ENCODE results near the gene KLRC1. TPM values are rescaled to one million over a fixed set of nuclear protein-coding genes. Genes with fewer than 3 reads are reported as not detected.
"Not testable (repeated sequence)": the region's sequence is repeated elsewhere in the genome, so short reads cannot be mapped to it uniquely, and the experiment has no call there.

The KLRC1 gene
- total and polyA plus RNA-seq, 3 experiments from 2014 or later = 12.9 to 65.1 (median 13.7) TPM

- H3K27me3 Mint-ChIP-seq; H3K4me3 ChIP-seq (ENCODE audit: low read length); H3K27me3 ChIP-seq (ENCODE audit: insufficient read depth, low read length, poor library complexity, severe bottlenecking); H3K27ac ChIP-seq (ENCODE audit: low read depth, low read length); H3K4me1 Mint-ChIP-seq; H3K36me3 Mint-ChIP-seq; H3K4me3 Mint-ChIP-seq; DNase-seq; H3K9me3 Mint-ChIP-seq; H3K9me3 ChIP-seq (ENCODE audit: low read length); POLR2A ChIA-PET; H3K36me3 ChIP-seq (ENCODE audit: insufficient read depth, low read length); CTCF ChIA-PET; H3K4me1 ChIP-seq (ENCODE audit: insufficient read depth, low read length): not testable (repeated sequence)
- peak overlapping the region in 1 of 8 donors; percentile 47 for H3K27ac Mint-ChIP-seq
Observed at GRCh38 chr12:10441144-10441543, 12.0 kb downstream of the KLRC1 start.

- H3K4me3 ChIP-seq (ENCODE audit: low read length); H3K27ac ChIP-seq (ENCODE audit: low read depth, low read length); H3K27ac Mint-ChIP-seq; H3K4me3 Mint-ChIP-seq; H3K4me1 Mint-ChIP-seq; H3K9me3 ChIP-seq (ENCODE audit: low read length); H3K4me1 ChIP-seq (ENCODE audit: insufficient read depth, low read length); CTCF ChIA-PET; H3K27me3 ChIP-seq (ENCODE audit: insufficient read depth, low read length, poor library complexity, severe bottlenecking); H3K36me3 Mint-ChIP-seq; DNase-seq; POLR2A ChIA-PET; H3K36me3 ChIP-seq (ENCODE audit: insufficient read depth, low read length); H3K9me3 Mint-ChIP-seq; H3K27me3 Mint-ChIP-seq: not testable (repeated sequence)
Observed at GRCh38 chr12:10439608-10440274, 13.4 kb downstream of the KLRC1 start.

- H3K9me3 ChIP-seq (ENCODE audit: low read length); DNase-seq; H3K27me3 ChIP-seq (ENCODE audit: insufficient read depth, low read length, poor library complexity, severe bottlenecking); H3K36me3 ChIP-seq (ENCODE audit: insufficient read depth, low read length); H3K36me3 Mint-ChIP-seq; H3K4me1 Mint-ChIP-seq; H3K27ac ChIP-seq (ENCODE audit: low read depth, low read length); POLR2A ChIA-PET; H3K4me3 ChIP-seq (ENCODE audit: low read length); H3K27ac Mint-ChIP-seq; H3K27me3 Mint-ChIP-seq; H3K4me3 Mint-ChIP-seq; H3K4me1 ChIP-seq (ENCODE audit: insufficient read depth, low read length); H3K9me3 Mint-ChIP-seq; CTCF ChIA-PET: not testable (repeated sequence)
Observed at GRCh38 chr12:10437601-10438000, 15.6 kb downstream of the KLRC1 start.

- H3K36me3 ChIP-seq (ENCODE audit: insufficient read depth, low read length); H3K27me3 Mint-ChIP-seq; H3K9me3 Mint-ChIP-seq; H3K4me1 ChIP-seq (ENCODE audit: insufficient read depth, low read length); H3K36me3 Mint-ChIP-seq; H3K27ac ChIP-seq (ENCODE audit: low read depth, low read length); CTCF ChIA-PET; H3K9me3 ChIP-seq (ENCODE audit: low read length); H3K4me1 Mint-ChIP-seq; H3K27me3 ChIP-seq (ENCODE audit: insufficient read depth, low read length, poor library complexity, severe bottlenecking); H3K4me3 ChIP-seq (ENCODE audit: low read length); POLR2A ChIA-PET: not testable (repeated sequence)
- peak in 1 of 5 donors; percentile 26 for DNase-seq
- H3K27ac Mint-ChIP-seq = peak within 1 kb of the TSS in 1 of 8 donors; percentile 34
- peak within 1 kb of the TSS in 6 of 7 donors; percentile 3 to 75 (median 60) for H3K4me3 Mint-ChIP-seq
Observed at GRCh38 chr12:10435816-10436215, 17.4 kb downstream of the KLRC1 start, which contains the start of gene KLRC2. TSS of gene KLRC2 (minus strand) at chr12:10436010. CDS start at chr12:10435986, 24 bp downstream.

GRCh38 chr12:10430623-10431022, 22.6 kb downstream of the KLRC1 start:
- H3K27ac ChIP-seq (ENCODE audit: low read depth, low read length); H3K27me3 ChIP-seq (ENCODE audit: insufficient read depth, low read length, poor library complexity, severe bottlenecking); H3K4me1 Mint-ChIP-seq; H3K4me3 Mint-ChIP-seq; H3K9me3 Mint-ChIP-seq; H3K9me3 ChIP-seq (ENCODE audit: low read length); POLR2A ChIA-PET; DNase-seq; H3K4me1 ChIP-seq (ENCODE audit: insufficient read depth, low read length); H3K36me3 Mint-ChIP-seq; H3K36me3 ChIP-seq (ENCODE audit: insufficient read depth, low read length); CTCF ChIA-PET; H3K27me3 Mint-ChIP-seq; H3K4me3 ChIP-seq (ENCODE audit: low read length); H3K27ac Mint-ChIP-seq: not testable (repeated sequence)

GRCh38 chr12:10425938-10426337, 27.2 kb downstream of the KLRC1 start:
- CTCF ChIA-PET; POLR2A ChIA-PET; H3K4me3 Mint-ChIP-seq; H3K27me3 Mint-ChIP-seq; H3K4me1 ChIP-seq (ENCODE audit: insufficient read depth, low read length); H3K4me3 ChIP-seq (ENCODE audit: low read length); H3K9me3 ChIP-seq (ENCODE audit: low read length); H3K27me3 ChIP-seq (ENCODE audit: insufficient read depth, low read length, poor library complexity, severe bottlenecking); DNase-seq; H3K27ac ChIP-seq (ENCODE audit: low read depth, low read length); H3K9me3 Mint-ChIP-seq; H3K4me1 Mint-ChIP-seq; H3K36me3 Mint-ChIP-seq; H3K36me3 ChIP-seq (ENCODE audit: insufficient read depth, low read length): not testable (repeated sequence)
- H3K27ac Mint-ChIP-seq = peak overlapping the region in 1 of 8 donors; percentile 29

- not testable (repeated sequence) for H3K27ac Mint-ChIP-seq
Observed at GRCh38 chr12:10424260-10424899, 28.8 kb downstream of the KLRC1 start.

GRCh38 chr12:10422159-10422558, 31.0 kb downstream of the KLRC1 start:
- H3K27ac ChIP-seq (ENCODE audit: low read depth, low read length); H3K36me3 ChIP-seq (ENCODE audit: insufficient read depth, low read length); H3K4me1 ChIP-seq (ENCODE audit: insufficient read depth, low read length); H3K36me3 Mint-ChIP-seq; H3K27me3 Mint-ChIP-seq; CTCF ChIA-PET; H3K9me3 ChIP-seq (ENCODE audit: low read length); H3K27me3 ChIP-seq (ENCODE audit: insufficient read depth, low read length, poor library complexity, severe bottlenecking); H3K4me1 Mint-ChIP-seq; H3K9me3 Mint-ChIP-seq; DNase-seq; H3K4me3 ChIP-seq (ENCODE audit: low read length); H3K4me3 Mint-ChIP-seq; POLR2A ChIA-PET; H3K27ac Mint-ChIP-seq: not testable (repeated sequence)

More at GRCh38 chr12:10424260-10424899, 28.8 kb downstream of the KLRC1 start:
- H3K4me3 Mint-ChIP-seq; H3K4me1 Mint-ChIP-seq; H3K9me3 Mint-ChIP-seq; H3K4me1 ChIP-seq (ENCODE audit: insufficient read depth, low read length); H3K36me3 Mint-ChIP-seq; POLR2A ChIA-PET; H3K27me3 Mint-ChIP-seq; H3K27me3 ChIP-seq (ENCODE audit: insufficient read depth, low read length, poor library complexity, severe bottlenecking); DNase-seq; H3K27ac ChIP-seq (ENCODE audit: low read depth, low read length); H3K36me3 ChIP-seq (ENCODE audit: insufficient read depth, low read length); H3K9me3 ChIP-seq (ENCODE audit: low read length); H3K4me3 ChIP-seq (ENCODE audit: low read length); CTCF ChIA-PET: not testable (repeated sequence)

Data from CD8-positive, alpha-beta memory T cell (primary cell).